GM19395 (cell line): ENCODE data around the gene PKP2.

ENCODE experiments used
- ATAC-seq: cut with Tn5 transposase; IDR thresholded peaks from one replicate; pipeline ENCODE4 v1.9.1; 2021; ENCODE audit warnings: mild to moderate bottlenecking, moderate library complexity; ENCODE audit not compliant: unreplicated experiment

The PKP2 gene

DNA sequence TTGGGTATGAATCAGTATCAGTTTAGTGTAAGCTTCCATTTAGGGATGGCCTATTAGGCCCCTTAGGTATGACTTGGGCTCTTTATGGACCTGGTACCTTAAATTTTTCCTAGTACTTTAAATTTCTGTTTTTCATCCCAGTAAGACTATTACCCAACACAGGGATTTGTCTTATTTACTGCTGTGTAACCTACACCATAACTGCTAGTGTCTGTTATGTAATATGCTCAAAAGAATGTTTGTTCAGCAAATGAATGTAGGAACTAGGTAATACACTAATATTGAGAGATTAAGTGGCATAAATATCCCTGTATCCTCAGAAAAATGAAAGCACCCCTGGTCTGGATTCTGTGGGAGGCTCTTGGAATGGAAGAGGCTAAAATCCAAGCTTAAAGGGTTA, 77.2 kb downstream of the PKP2 start:
- no peak for ATAC-seq

- no peak for ATAC-seq
Observed at GRCh38 chr12:32811686-32812392, 84.7 kb downstream of the PKP2 start.

DNA sequence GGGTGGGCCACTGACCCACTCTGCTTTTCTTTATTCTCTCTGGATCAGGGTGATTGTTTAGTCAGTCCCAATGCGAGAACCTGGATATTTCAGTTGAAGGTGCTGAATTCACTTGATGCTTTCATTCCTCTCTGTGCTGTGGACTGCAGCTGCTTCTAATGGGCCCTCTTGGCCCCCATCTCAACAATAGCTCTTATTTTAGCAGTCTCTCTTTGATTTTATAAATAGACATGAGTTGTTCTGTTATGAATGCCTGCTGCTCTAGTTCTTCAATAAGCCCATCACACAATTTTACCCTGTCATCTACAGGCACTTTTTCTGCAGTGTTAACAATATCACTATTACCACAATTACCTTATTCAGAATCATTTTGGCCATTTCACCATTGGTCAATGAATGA, 86.7 kb downstream of the PKP2 start:
- no peak for ATAC-seq

GRCh38 chr12:32809196-32809595, 87.4 kb downstream of the PKP2 start:
- no peak for ATAC-seq

DNA sequence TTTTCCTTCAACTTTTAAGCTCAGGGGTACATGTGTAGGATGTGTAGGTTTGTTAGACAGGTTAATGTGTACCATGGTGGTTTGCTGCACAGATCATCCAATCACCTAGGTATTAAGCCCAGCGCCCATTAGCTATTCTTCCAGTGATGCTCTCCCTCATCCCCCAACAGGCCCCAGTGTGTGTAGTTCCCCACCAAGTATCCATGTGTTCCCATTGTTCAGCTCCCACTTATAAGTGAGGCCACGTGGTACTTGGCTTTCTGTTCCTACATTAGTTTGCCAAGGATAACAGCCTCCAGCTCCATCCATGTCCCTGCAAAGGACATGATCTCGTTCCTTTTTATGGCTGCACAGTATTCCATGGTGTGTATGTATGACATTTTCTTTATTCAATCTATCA, 92.3 kb downstream of the PKP2 start:
- no peak for ATAC-seq

- no peak for ATAC-seq
Observed at GRCh38 chr12:32801269-32801980, 95.2 kb downstream of the PKP2 start.

DNA sequence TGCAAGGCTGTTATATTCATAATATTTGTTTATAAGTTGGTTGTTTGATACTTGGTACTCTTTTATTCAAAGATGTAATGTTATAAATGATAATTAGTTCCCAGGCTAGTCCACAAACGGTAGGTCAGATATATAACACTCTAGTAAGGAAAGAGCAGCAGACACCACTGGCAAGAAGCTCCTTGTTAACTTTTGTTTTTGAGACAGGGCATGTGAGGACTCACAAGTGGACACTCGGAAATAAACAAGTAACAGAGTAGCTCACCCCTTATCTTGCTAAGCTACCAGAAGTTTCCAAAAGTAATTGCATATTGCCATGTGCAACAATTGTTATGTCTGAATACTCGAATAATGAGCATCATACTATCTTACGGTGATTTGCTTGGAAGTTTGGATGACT, 102.3 kb downstream of the PKP2 start:
- ATAC-seq: no peak

DNA sequence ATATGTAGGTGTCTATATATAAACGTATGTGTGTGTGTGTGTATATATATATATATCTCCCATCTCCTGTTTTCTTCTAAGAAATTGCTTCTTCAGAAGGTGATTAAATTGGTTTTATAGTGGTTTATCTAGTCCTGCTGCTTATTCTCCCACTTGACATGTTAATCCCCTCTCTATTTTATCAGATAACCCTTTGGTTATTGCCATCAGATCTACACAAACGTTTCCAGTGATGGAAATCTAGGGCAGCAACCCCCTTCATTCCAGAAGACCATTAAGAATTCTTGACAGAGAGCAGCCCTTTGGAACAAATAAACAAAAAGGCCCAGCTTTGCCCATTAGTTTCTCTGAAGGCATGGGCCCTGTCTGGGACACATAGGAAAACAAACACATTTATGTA, 106.7 kb downstream of the PKP2 start:
- ATAC-seq: no peak

- ATAC-seq: no peak
Observed at GRCh38 chr12:32789446-32789845, 107.1 kb downstream of the PKP2 start.

DNA sequence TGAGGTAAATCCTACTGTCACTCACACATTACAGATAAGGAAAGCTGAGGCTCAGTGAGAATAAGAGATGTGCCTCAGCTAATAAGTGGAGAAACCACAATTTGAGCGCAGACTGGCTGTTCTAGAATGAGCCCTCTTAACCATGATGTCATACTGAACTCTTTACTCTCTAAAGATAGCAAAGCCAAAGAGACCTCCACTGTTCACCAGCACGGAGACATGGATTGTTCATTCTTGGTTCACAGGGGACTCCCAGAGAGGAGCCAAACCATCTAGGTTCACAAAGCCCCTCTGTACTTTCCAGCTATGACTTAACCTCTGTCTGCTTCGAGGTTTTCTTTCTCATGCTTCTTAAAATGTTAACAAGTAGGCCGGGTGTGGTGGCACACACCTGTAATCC, 108.2 kb downstream of the PKP2 start:
- no peak for ATAC-seq

GRCh38 chr12:32785557-32785956, 111.0 kb downstream of the PKP2 start:
- no peak for ATAC-seq

DNA sequence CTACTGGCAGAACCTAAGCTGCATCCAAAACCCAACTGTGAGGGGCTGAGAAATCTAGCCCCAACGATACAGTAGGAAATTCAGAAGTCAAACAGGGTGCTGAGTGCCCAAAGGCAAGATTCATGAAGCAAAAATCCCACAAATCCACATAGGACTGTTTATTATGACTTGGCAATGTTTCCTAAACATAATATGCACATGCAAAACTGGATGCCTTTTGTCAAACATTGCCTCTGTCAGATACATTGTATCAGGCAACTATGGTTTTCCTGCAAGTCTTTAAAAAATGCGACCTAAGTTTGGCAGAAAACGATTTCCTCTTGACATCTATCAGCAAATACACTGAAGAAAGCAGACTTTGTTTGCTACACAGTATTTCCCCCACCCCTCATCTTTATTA, 113.5 kb downstream of the PKP2 start:
- ATAC-seq: no peak

DNA sequence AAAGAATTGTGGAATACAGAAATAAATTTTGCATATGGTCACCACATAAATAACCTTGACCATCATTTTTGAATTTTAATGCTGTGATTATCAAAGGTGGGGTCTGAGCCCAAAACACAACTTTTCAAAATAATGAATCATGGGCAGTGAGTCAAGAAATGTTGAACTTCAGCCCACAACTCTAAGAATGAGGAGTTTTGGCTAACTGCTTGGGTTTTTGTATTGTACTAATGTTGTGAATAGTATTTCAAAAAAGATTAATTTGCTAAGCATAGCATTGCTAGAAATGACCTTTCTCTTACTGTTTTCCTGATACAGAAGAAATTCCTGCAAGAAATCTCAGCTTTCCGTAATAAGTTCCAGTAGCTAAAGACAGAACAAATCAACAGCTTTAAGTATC, 116.5 kb downstream of the PKP2 start:
- no peak for ATAC-seq

DNA sequence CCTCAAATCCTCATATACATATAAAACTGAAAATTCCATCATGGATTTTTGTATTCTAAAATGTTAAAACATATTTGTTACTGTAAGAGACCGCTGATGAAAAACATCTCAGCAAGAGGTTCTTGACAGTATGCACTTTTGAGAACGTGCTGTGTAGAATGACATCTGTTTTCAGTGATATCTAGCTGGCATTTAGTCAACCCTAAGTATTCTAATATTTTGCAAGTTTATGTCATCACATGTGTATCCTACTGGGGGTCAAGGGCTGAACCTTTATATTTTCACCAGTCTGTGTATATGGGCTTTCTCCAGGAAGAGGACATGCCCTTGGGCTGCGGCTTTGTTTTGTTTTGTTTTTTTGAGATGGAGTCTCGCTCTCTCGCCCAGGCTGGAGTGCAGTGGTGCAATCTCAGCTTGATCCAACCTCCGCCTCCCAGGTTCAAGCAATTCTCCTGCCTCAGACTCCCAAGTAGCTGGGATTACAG, 118.8 kb downstream of the PKP2 start:
- ATAC-seq: no peak

DNA sequence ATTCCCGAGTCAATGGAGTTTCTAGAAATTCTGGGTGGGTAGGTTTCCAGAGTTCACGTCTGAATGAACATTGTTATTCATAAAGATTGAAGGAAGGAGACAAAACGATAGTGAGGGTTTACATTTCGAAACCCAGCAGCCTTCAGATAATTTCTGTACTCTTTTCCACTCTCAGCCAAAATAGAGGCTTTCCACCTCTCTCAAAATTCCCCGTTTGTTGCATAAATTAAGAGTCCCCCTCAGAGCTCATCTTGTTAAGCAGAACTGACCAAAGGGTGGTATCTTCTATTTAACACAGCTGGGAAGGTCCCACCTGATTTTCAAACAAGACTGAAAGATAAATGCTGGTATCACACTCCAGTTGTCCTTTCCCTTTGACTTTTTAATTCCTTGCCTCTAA, 119.4 kb downstream of the PKP2 start:
- ATAC-seq: peak; percentile 59

- no peak for ATAC-seq
Observed at GRCh38 chr12:32776258-32776657, 120.3 kb downstream of the PKP2 start.

DNA sequence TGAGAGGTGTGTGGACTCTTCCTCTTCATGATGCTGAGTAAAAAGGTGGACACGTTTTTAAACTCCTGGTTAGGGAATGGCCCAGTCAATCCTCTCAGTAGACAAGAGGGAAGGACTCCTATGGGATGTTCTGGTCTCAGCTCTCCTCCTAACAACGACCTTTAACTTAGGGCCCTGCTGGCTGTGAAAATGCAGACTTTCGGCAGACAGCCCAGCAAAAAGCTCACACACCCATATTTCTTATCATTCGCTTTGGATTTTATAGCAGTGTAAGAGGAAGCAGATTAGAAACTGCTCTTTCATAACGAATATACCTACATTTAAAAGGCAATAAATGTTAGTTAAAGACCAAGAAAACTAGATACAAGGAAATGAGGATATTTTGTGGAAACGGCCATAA, 122.9 kb downstream of the PKP2 start:
- ATAC-seq: no peak

DNA sequence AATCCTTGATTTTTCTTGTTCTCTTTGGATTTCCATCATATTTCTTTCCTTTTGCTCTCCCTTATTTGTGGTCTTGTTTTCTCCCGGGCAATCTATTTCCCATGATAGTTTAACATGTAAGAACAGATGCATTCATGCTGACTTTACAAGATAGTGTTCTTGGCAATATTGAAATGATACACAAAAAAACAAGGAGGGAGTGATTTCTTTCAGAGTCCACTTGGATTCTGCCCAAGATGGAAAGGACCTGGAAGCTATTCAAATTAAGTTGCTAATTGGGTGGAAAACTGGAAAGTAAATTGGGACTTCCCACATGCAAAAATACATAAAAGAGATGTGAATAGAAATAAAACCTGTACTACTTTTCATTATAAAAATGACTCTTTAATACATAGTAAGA, 126.4 kb downstream of the PKP2 start:
- ATAC-seq: no peak

GRCh38 chr12:32768518-32768917, 128.1 kb downstream of the PKP2 start:
- ATAC-seq: no peak

DNA sequence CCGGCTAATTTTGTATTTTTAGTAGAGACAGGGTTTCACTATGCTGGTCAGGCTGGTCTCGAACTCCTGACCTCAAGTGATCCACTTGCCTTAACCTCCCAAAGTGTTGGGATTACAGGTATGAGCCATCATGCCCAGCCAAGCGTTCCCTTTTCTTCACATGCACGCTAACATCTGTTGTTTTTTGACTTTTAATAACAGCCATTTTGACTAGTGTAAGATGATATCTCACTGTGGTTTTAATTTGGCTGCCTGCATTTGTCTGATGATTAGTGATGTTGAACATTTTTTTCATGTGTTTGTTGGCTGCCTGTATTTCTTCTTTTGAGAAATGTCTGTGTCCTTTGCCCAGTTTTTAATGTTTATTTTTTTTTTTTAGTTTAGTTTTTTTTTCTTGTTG, 130.7 kb downstream of the PKP2 start:
- no peak for ATAC-seq

DNA sequence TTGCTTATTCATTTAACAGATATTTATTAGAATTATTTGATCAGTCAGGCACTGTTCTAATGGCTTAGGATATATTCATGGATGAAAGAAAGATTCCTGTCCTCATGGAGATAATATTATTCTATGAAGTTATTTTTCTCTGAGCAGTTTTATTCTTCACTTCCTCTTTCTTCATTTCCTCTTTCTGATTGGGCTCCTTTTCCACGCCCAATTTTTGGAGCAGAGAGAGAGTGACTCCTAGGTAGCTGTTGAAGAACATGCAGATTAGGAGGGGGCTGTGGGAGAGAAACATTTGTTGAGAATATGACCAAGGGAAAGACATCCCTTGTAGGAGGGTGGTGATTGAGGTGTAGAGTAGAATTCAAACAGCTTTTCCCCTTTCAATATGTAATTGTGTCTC, 134.9 kb downstream of the PKP2 start:
- ATAC-seq: peak; percentile 80

GRCh38 chr12:32757157-32757556, 139.4 kb downstream of the PKP2 start:
- ATAC-seq: no peak
